Medulla oblongata (tissue), 1 donor: ENCODE data around the gene CNTN5.
A peak's percentile ranks its signal among the peaks of the same experiment; 100 is the strongest.
"Not testable (repeated sequence)": the region's sequence is repeated elsewhere in the genome, so short reads cannot be mapped to it uniquely, and the experiment has no call there.

Source experiments
- DNase-seq: peaks from one replicate; pipeline ENCODE4 v3.0.0-alpha.2; 2015; ENCODE audit errors: extremely low spot score

Gene CNTN5

GRCh38 chr11:99275521-99275920, 254.8 kb downstream of the CNTN5 start:
- no peak for DNase-seq

- DNase-seq = peak; percentile 8
Observed at GRCh38 chr11:99277281-99277680, 256.5 kb downstream of the CNTN5 start.

GRCh38 chr11:99279266-99279665, 258.5 kb downstream of the CNTN5 start:
- DNase-seq = no peak

GRCh38 chr11:99281331-99281730, 260.6 kb downstream of the CNTN5 start:
- DNase-seq = no peak

- not testable (repeated sequence) for DNase-seq
Observed at GRCh38 chr11:99297925-99298324, 277.2 kb downstream of the CNTN5 start.

GRCh38 chr11:99307510-99308088, 286.9 kb downstream of the CNTN5 start:
- DNase-seq = no peak

- no peak for DNase-seq
Observed at GRCh38 chr11:99311870-99312269, 291.1 kb downstream of the CNTN5 start.

- DNase-seq = no peak
Observed at GRCh38 chr11:99316776-99317520, 296.2 kb downstream of the CNTN5 start.

- DNase-seq = no peak
Observed at GRCh38 chr11:99320769-99321290, 300.1 kb downstream of the CNTN5 start.

- no peak for DNase-seq
Observed at GRCh38 chr11:99325847-99326246, 305.1 kb downstream of the CNTN5 start.

GRCh38 chr11:99327066-99327465, 306.3 kb downstream of the CNTN5 start:
- DNase-seq = no peak

- DNase-seq = no peak
Observed at GRCh38 chr11:99327527-99327926, 306.8 kb downstream of the CNTN5 start.

- DNase-seq = no peak
Observed at GRCh38 chr11:99333621-99334020, 312.9 kb downstream of the CNTN5 start.

- DNase-seq = no peak
Observed at GRCh38 chr11:99343117-99343516, 322.4 kb downstream of the CNTN5 start.

- no peak for DNase-seq
Observed at GRCh38 chr11:99349151-99349673, 328.5 kb downstream of the CNTN5 start.

GRCh38 chr11:99351624-99352023, 330.9 kb downstream of the CNTN5 start:
- no peak for DNase-seq

- no peak for DNase-seq
Observed at GRCh38 chr11:99352642-99353041, 331.9 kb downstream of the CNTN5 start.

- DNase-seq = no peak
Observed at GRCh38 chr11:99366546-99366945, 345.8 kb downstream of the CNTN5 start.

- DNase-seq = no peak
Observed at GRCh38 chr11:99368583-99368982, 347.8 kb downstream of the CNTN5 start.

GRCh38 chr11:99370549-99371216, 349.9 kb downstream of the CNTN5 start:
- DNase-seq = peak; percentile 64

GRCh38 chr11:99371257-99371656, 350.5 kb downstream of the CNTN5 start:
- DNase-seq = no peak

- DNase-seq = no peak
Observed at GRCh38 chr11:99376463-99376862, 355.7 kb downstream of the CNTN5 start.
